ENCODE results near the gene IL10RB.

IL10RB gene

GRCh38 chr21:33339135-33339534, 73.0 kb downstream of the IL10RB start:
- no peak for DNase-seq

DNA sequence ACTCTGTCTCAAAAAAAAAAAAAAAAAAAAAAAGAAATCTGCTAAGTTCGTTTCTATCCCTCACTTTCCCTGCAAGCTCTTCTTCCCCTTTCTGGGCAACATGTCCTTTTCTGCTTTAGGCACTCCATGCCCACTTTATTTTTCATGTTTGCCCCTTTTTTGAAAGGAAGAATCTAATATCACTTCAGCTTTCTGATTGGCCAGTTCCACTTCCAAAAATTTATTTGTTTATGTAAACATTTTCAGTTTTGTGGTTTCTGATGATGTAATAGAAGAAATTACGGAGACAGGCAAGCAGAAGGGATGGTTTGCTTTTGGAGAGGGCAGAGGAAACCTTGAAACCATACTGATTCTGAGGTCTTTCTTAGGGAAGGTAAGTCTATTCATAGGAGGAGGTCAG, 73.8 kb downstream of the IL10RB start:
- DNase-seq = no peak

GRCh38 chr21:33345751-33346238, 79.6 kb downstream of the IL10RB start:
- DNase-seq = no peak
